GM12878 (cell line): ENCODE measurements around the gene RRBP1. TPM values are rescaled to one million over a fixed set of nuclear protein-coding genes. Genes with fewer than 3 reads are reported as not detected.

Experiments used
- ATAC-seq: fragments of 200-7000 bp; cut with Tn5 transposase; 3 replicates; pipeline ENCODE4 v1.9.1; 2020; ENCODE audit warnings: mild to moderate bottlenecking, moderate library complexity
- BruUV-seq: library from RNA; stranded (reverse); fragments of 400-500 nt; replicated peaks from 2 replicates; lab custom pipeline; 2021; lab: Mats Ljungman, UMichigan
- CTCF ChIA-PET: fragments of 300-600 bp; sonication (Branson Sonifier 250); formaldehyde crosslinking; extraction: SDS; loops from one replicate; lab custom pipeline; 2021; ENCODE audit warnings: inconsistent platforms; lab: Yijun Ruan, JAX
- POLR2A ChIA-PET: fragments of 350-600 bp; formaldehyde crosslinking; extraction: SDS; loops from one replicate; lab custom pipeline; 2021; ENCODE audit warnings: inconsistent platforms; lab: Charles Lee
- RAD21 ChIA-PET: fragments of 300-600 bp; sonication (Branson Sonifier 250); formaldehyde crosslinking; loops from one replicate; lab custom pipeline; 2023; ENCODE audit warnings: antibody characterized with exemption; ENCODE audit not compliant: unreplicated experiment; lab: Charles Lee
- SMC1A ChIA-PET: fragments of 300-600 bp; sonication (Branson Sonifier 250); formaldehyde crosslinking; loops from one replicate; lab custom pipeline; 2023; ENCODE audit not compliant: unreplicated experiment, uncharacterized antibody; lab: Charles Lee
- DNase-seq: peaks from one replicate; pipeline ENCODE4 v3.0.0-alpha.2; 2011; ENCODE audit warnings: low read depth, low spot score
- FAIRE-seq: peaks from 3 replicates; lab custom pipeline; 2011; peaks lifted over from hg19 to GRCh38; lab: Jason Lieb, UNC
- H2AFZ ChIP-seq: 2 replicates; pipeline ENCODE4 v1.6.0; 2011; ENCODE audit warnings: low read depth, low read length, control low read depth; ENCODE audit not compliant: control insufficient read depth
- H3K27ac ChIP-seq: 2 replicates; pipeline ENCODE4 v1.5.1; 2011; ENCODE audit warnings: control low read depth; ENCODE audit not compliant: control insufficient read depth, insufficient read depth
- H3K27me3 ChIP-seq, 2 experiments: replicated peaks in 1 of 2; 2 replicates each; pipeline versions ENCODE4 v1.6.0 to v1.6.1; 2011; ENCODE audit warnings: low read length in 1 of 2; ENCODE audit not compliant: control insufficient read depth in 2 of 2, insufficient read depth in 2 of 2
- H3K36me3 ChIP-seq, 2 experiments: 2 replicates each; pipeline ENCODE4 v1.5.1; 2011; ENCODE audit warnings: low read length in 1 of 2; ENCODE audit not compliant: control insufficient read depth in 2 of 2, insufficient read depth in 2 of 2
- H3K4me1 ChIP-seq: 2 replicates; pipeline ENCODE4 v1.6.1; 2011; ENCODE audit warnings: mild to moderate bottlenecking, low read length, moderate library complexity, mixed read lengths; ENCODE audit not compliant: control insufficient read depth, insufficient read depth
- H3K4me2 ChIP-seq: 2 replicates; pipeline ENCODE4 v1.6.0; 2011; ENCODE audit warnings: control low read depth; ENCODE audit not compliant: control insufficient read depth, insufficient read depth
- H3K4me3 ChIP-seq: fragments of 200-600 bp; sonication (generic); 2 replicates; pipeline ENCODE4 v1.5.1; 2016
- H3K79me2 ChIP-seq: 2 replicates; pipeline ENCODE4 v1.6.0; 2011; ENCODE audit warnings: low read length; ENCODE audit not compliant: control insufficient read depth, insufficient read depth
- H3K9ac ChIP-seq: 2 replicates; pipeline ENCODE4 v1.8.0; 2011; ENCODE audit warnings: low read length, control low read depth, mixed read lengths; ENCODE audit not compliant: control insufficient read depth, insufficient read depth
- H3K9me3 ChIP-seq: replicated peaks from 3 replicates; pipeline ENCODE4 v1.5.1; 2011; ENCODE audit warnings: mild to moderate bottlenecking, low read length; ENCODE audit not compliant: control insufficient read depth, insufficient read depth
- H4K20me1 ChIP-seq: 2 replicates; pipeline ENCODE4 v1.6.0; 2011; ENCODE audit not compliant: control insufficient read depth, insufficient read depth
- ASH2L ChIP-seq: fragments of 300-600, 200-600 bp; sonication (generic); IDR thresholded peaks from 2 replicates; pipeline ENCODE4 v1.6.1; 2017; ENCODE audit warnings: low read depth, mild to moderate bottlenecking, borderline replicate concordance
- BCLAF1 ChIP-seq: fragments of 450-650 bp; IDR thresholded peaks from 2 replicates; pipeline ENCODE4 v1.6.1; 2017; ENCODE audit warnings: antibody characterized with exemption, mild to moderate bottlenecking, moderate library complexity
- E4F1 ChIP-seq: fragments of 450-650 bp; IDR thresholded peaks from 2 replicates; pipeline ENCODE4 v1.6.1; 2018; ENCODE audit warnings: borderline replicate concordance, mild to moderate bottlenecking; ENCODE audit not compliant: partially characterized antibody
- HDAC2 ChIP-seq: fragments of 200-600 bp; sonication (generic); IDR thresholded peaks from 2 replicates; pipeline ENCODE4 v1.6.1; 2017
- HSF1 ChIP-seq: fragments of 150-350 bp; IDR thresholded peaks from 2 replicates; pipeline ENCODE4 v1.6.1; 2014; ENCODE audit warnings: mild to moderate bottlenecking, low read depth, low read length
- MEF2A ChIP-seq: IDR thresholded peaks from 2 replicates; pipeline ENCODE4 v1.6.1; 2011; ENCODE audit warnings: low read depth, mild to moderate bottlenecking, low read length, moderate library complexity; ENCODE audit not compliant: insufficient read depth
- NFIC ChIP-seq: IDR thresholded peaks from 2 replicates; pipeline ENCODE4 v1.6.1; 2012; ENCODE audit warnings: low read depth, mild to moderate bottlenecking, inconsistent platforms, low read length, moderate library complexity
- RAD21 ChIP-seq: IDR thresholded peaks from 2 replicates; pipeline ENCODE4 v1.6.1; 2011; ENCODE audit warnings: mild to moderate bottlenecking, low read depth, low read length, moderate library complexity; ENCODE audit not compliant: insufficient read depth
- RAD51 ChIP-seq: fragments of 450-650 bp; IDR thresholded peaks from 2 replicates; pipeline ENCODE4 v1.6.1; 2016; ENCODE audit warnings: moderate library complexity, mild to moderate bottlenecking, inconsistent platforms
- RCOR1 ChIP-seq: conservative IDR thresholded peaks from 2 replicates; pipeline ENCODE4 v1.6.1; 2012; ENCODE audit warnings: low read depth, low read length, improper control_type of control experiment
- RELB ChIP-seq: fragments of 450-650 bp; IDR thresholded peaks from 2 replicates; pipeline ENCODE4 v1.6.1; 2017; ENCODE audit warnings: low read depth, mild to moderate bottlenecking, moderate library complexity
- SREBF1 ChIP-seq: IDR thresholded peaks from 2 replicates; pipeline ENCODE4 v1.6.1; 2012; ENCODE audit warnings: mild to moderate bottlenecking, low read length
- USF2 ChIP-seq: IDR thresholded peaks from 2 replicates; pipeline ENCODE4 v1.6.1; 2011; ENCODE audit warnings: low read depth, low read length, improper control_type of control experiment, borderline replicate concordance
- WGBS: methylation state at CpG from one replicate; pipeline ENCODE4 v1.1.6; 2016; ENCODE audit warnings: low lambda C conversion rate; ENCODE audit not compliant: insufficient replicate concordance, insufficient coverage; ENCODE audit errors: missing lambda C conversion rate; 5-methylcytosine and 5-hydroxymethylcytosine counted together
- in situ Hi-C: fragments of 300-500 bp; cut with MboI; formaldehyde crosslinking; loops from 9 replicates; pipeline ENCODE4 v1.14.3; 2018; ENCODE audit warnings: mixed read lengths
- intact Hi-C: fragments of 100-400 bp; cut with micrococcal nuclease; formaldehyde crosslinking; loops from one replicate; pipeline ENCODE4 v1.14.2; 2022; ENCODE audit not compliant: unreplicated experiment
- polyA plus RNA-seq, 11 experiments: library from polyadenylated mRNA; depleted of rRNA in 4 of 11; unstranded in 6 of 11; stranded (reverse) in 5 of 11; fragments of >200 nt; fragmentation: Nextera tagmentation in 4 of 11; fragmentation: Illumina TruSeq in 1 of 11; extraction: Ambion mirVana in 4 of 11; extraction: Trizol in 1 of 11; gene quantifications; 1 replicate in 1 of 11; 2 replicates in 10 of 11; pipeline versions ENCODE4 v1.2.1 to v1.2.3, GENCODE V29; 2011 to 2016; ENCODE audit warnings: inconsistent platforms in 2 of 11, missing spikeins in 2 of 11, low read depth in 1 of 11
- total RNA-seq, 4 experiments: library from RNA; depleted of rRNA in 3 of 4; stranded (reverse); fragments of >200 nt in 3 of 4; fragmentation: Illumina TruSeq in 1 of 4; extraction: Trizol in 1 of 4; gene quantifications; 2 replicates each; pipeline versions ENCODE4 v1.2.1 to v1.2.3, GENCODE V29; 2013 to 2021

RRBP1 gene
- total and polyA plus RNA-seq, 10 of the 15 experiments (the other 5 are each of a cell fraction or from before 2014, with no cell fraction given): 1.2 to 57.4 (median 24.6) TPM

- TF ChIP-seq RAD21 (no peak), BCLAF1 (no peak), ASH2L (no peak), RAD51 (no peak)
These were observed 5.1 kb downstream of the RRBP1 start (continued) for GRCh38 chr20:17676942-17677341.

GRCh38 chr20:17676378-17676759 lies 5.7 kb downstream of the RRBP1 start:
- Histone ChIP-seq H3K27me3 (no peaks in the 10 kb centered on the region), H3K4me3 (no peak overlapping the region), H3K79me2 (peaks cover 34% of the 10 kb centered on the region), H3K4me2 (no peak overlapping the region), H3K27ac (no peak overlapping the region), H3K36me3 (no peaks in the 10 kb centered on the region; a peak in 3 of 4 replicates), H4K20me1 (no peaks in the 10 kb centered on the region; the same call in 1 of the 2 replicates), H3K9me3 (no peaks in the 10 kb centered on the region), H3K9ac (no peak overlapping the region), H2AFZ (no peak overlapping the region), H3K4me1 (peaks cover 8% of the 10 kb centered on the region)
- ChIA-PET POLR2A (no interaction called here), RAD21 (no interaction called here), CTCF (interaction anchor here (0.9 to 1.2 kb wide), 2 partner anchors 221 to 262 kb away, joined by 3 read pairs; no protein-coding TSS in a partner anchor), SMC1A (no interaction called here)
- in situ Hi-C loops: loop anchor here (5.0 kb wide), 1 partner anchor 226 kb away; no protein-coding TSS in a partner anchor
- intact Hi-C loops: no loop called here
- no TSS peak for BruUV-seq
- DNase-seq (no peak), FAIRE-seq (no peak), ATAC-seq (no peak)
- 98% methylated on average over 4 of the region's 4 CpGs for WGBS
- TF ChIP-seq E4F1 (no peak), SREBF1 (no peak), ASH2L (no peak), NFIC (no peak), HDAC2 (no peak), MEF2A (no peak), RELB (no peak), RCOR1 (no peak), USF2 (no peak), HSF1 (no peak)
